Measurements from ENCODE around the gene STMN3.
"Not testable (repeated sequence)": the region's sequence is repeated elsewhere in the genome, so short reads cannot be mapped to it uniquely, and the experiment has no call there.

STMN3 gene

GRCh38 chr20:63678667-63679465, 25.6 kb upstream of the STMN3 start:
- no peak for DNase-seq (ENCODE audit: low spot score)

GRCh38 chr20:63678071-63678470, 24.8 kb upstream of the STMN3 start:
- no peak for DNase-seq (ENCODE audit: low spot score)

- no peak for DNase-seq (ENCODE audit: low spot score)
Measured at GRCh38 chr20:63675681-63676368, 22.6 kb upstream of the STMN3 start.

GRCh38 chr20:63673951-63674350, 20.7 kb upstream of the STMN3 start:
- no peak for DNase-seq (ENCODE audit: low spot score)

GRCh38 chr20:63672666-63673065, 19.4 kb upstream of the STMN3 start:
- no peak for DNase-seq (ENCODE audit: low spot score)

GRCh38 chr20:63671695-63672094, 18.5 kb upstream of the STMN3 start:
- DNase-seq (ENCODE audit: low spot score): not testable (repeated sequence)

- no peak for DNase-seq (ENCODE audit: low spot score)
Measured at GRCh38 chr20:63668351-63668750, 15.1 kb upstream of the STMN3 start.

GRCh38 chr20:63667858-63668257, 14.6 kb upstream of the STMN3 start:
- DNase-seq (ENCODE audit: low spot score): no peak

- no peak for DNase-seq (ENCODE audit: low spot score)
Measured at GRCh38 chr20:63665708-63666107, 12.5 kb upstream of the STMN3 start.

- DNase-seq (ENCODE audit: low spot score): no peak
Measured at GRCh38 chr20:63664861-63665594, 11.8 kb upstream of the STMN3 start.

- DNase-seq (ENCODE audit: low spot score): no peak
Measured at GRCh38 chr20:63664143-63664851, 11.1 kb upstream of the STMN3 start.

GRCh38 chr20:63663332-63664066, 10.3 kb upstream of the STMN3 start:
- DNase-seq (ENCODE audit: low spot score): no peak

- no peak for DNase-seq (ENCODE audit: low spot score)
Measured at GRCh38 chr20:63662813-63663189, 9.6 kb upstream of the STMN3 start.

GRCh38 chr20:63661959-63662812, 9.0 kb upstream of the STMN3 start:
- DNase-seq (ENCODE audit: low spot score): no peak

GRCh38 chr20:63661108-63661507, 7.9 kb upstream of the STMN3 start:
- DNase-seq (ENCODE audit: low spot score): no peak

GRCh38 chr20:63660622-63661021, 7.4 kb upstream of the STMN3 start:
- no peak for DNase-seq (ENCODE audit: low spot score)

GRCh38 chr20:63660174-63660573, 7.0 kb upstream of the STMN3 start:
- DNase-seq (ENCODE audit: low spot score): not testable (repeated sequence)

GRCh38 chr20:63659370-63659769, 6.1 kb upstream of the STMN3 start:
- no peak for DNase-seq (ENCODE audit: low spot score)

- DNase-seq (ENCODE audit: low spot score): no peak
Measured at GRCh38 chr20:63658749-63659187, 5.5 kb upstream of the STMN3 start.

- peak; percentile 89 for DNase-seq (ENCODE audit: low spot score)
Measured at GRCh38 chr20:63657937-63658748, 4.9 kb upstream of the STMN3 start, which contains the start of gene RTEL1. Gene RTEL1 (plus strand): TSS chr20:63658312. CDS start chr20:63659403, 1,091 bp downstream.
